Large intestine (tissue), 3 donors: ENCODE measurements around the gene SPX. TPM values are rescaled to one million over a fixed set of nuclear protein-coding genes. Genes with fewer than 3 reads are reported as not detected.

Source experiments
- DNase-seq, 2 donors: peaks; one replicate each; pipeline versions ENCODE4 v3.0.0 to v3.0.0-alpha.2; 2013
- H3K27ac ChIP-seq: one replicate; pipeline ENCODE4 v1.5.1; 2013; ENCODE audit warnings: low read length
- H3K27me3 ChIP-seq: 2 replicates; pipeline ENCODE4 v1.6.1; 2013; ENCODE audit warnings: low read length; ENCODE audit not compliant: control insufficient read depth, insufficient read depth
- H3K36me3 ChIP-seq: 2 replicates; pipeline ENCODE4 v1.6.1; 2013; ENCODE audit warnings: low read length; ENCODE audit not compliant: control insufficient read depth, insufficient read depth
- H3K4me1 ChIP-seq: one replicate; pipeline ENCODE4 v1.6.1; 2013; ENCODE audit warnings: low read length; ENCODE audit not compliant: control insufficient read depth, insufficient read depth
- H3K4me3 ChIP-seq: one replicate; pipeline ENCODE4 v1.5.1; 2013; ENCODE audit warnings: low read length
- H3K9me3 ChIP-seq: one replicate; pipeline ENCODE4 v1.6.1; 2013; ENCODE audit warnings: mild to moderate bottlenecking, low read depth, low read length, moderate library complexity; ENCODE audit not compliant: control insufficient read depth
- WGBS: methylation state at CpG from one replicate; pipeline ENCODE4 v1.1.5; 2013; ENCODE audit warnings: low lambda C conversion rate; ENCODE audit not compliant: insufficient coverage; 5-methylcytosine and 5-hydroxymethylcytosine counted together
- polyA plus RNA-seq: library from polyadenylated mRNA; unstranded; fragments of 120-200 nt; gene quantifications from one replicate; pipeline ENCODE4 v1.2.1, GENCODE V29; 2013

Gene SPX
- polyA plus RNA-seq, 1 donor = 3.5 TPM

DNA sequence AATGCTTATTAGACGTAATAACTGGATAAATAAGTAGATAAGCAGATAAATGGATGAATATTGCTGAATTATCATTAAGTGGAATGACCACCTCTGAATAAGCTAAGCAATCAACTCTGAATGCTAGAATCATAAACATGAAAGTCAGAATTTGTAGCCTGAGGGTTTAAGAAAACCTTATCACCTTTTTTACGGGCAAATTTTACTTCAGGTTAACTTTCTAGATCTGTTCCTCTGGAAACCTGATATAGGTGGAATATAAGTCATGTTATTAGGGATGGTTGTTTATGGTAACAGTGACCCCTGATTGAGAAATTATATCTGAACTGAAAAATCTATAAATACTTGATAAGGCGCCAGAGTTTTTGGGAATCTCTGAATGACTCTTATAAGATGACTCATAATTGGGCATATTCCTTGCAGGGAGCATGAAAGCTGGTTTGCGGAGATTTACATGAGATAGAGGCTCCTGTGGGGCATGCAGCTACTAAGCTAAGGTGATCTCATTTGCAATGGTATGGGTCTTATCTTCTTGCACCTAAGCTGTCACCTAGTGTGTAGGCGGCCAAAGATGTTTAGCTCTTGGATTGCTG lies 12.1 kb downstream of the SPX start:
- Histone ChIP-seq H3K27me3 (peaks cover 3% of the 10 kb centered on the region), H3K9me3 (no peaks in the 10 kb centered on the region), H3K4me3 (no peak overlapping the region), H3K27ac (no peak overlapping the region), H3K36me3 (no peaks in the 10 kb centered on the region), H3K4me1 (peaks cover 2% of the 10 kb centered on the region)
- WGBS = no CpG with 5 or more reads among the region's 5 CpGs
- DNase-seq = no peak

GRCh38 chr12:21539797-21540196 lies 13.7 kb downstream of the SPX start:
- peaks cover 3% of the 10 kb centered on the region for H3K27me3 ChIP-seq
- DNase-seq = no peak
- H3K9me3 ChIP-seq = no peaks in the 10 kb centered on the region
- no peak overlapping the region for H3K4me3 ChIP-seq
- H3K36me3 ChIP-seq = no peaks in the 10 kb centered on the region
- H3K27ac ChIP-seq = no peak overlapping the region
- peaks cover 2% of the 10 kb centered on the region for H3K4me1 ChIP-seq

GRCh38 chr12:21541773-21542172 lies 15.7 kb downstream of the SPX start:
- Histone ChIP-seq H3K27me3 (no peaks in the 10 kb centered on the region), H3K27ac (no peak overlapping the region), H3K9me3 (no peaks in the 10 kb centered on the region), H3K4me1 (peaks cover 2% of the 10 kb centered on the region), H3K36me3 (no peaks in the 10 kb centered on the region), H3K4me3 (no peak overlapping the region)
- 100% methylated on average over 2 of the region's 6 CpGs for WGBS
- DNase-seq = no peak

DNA sequence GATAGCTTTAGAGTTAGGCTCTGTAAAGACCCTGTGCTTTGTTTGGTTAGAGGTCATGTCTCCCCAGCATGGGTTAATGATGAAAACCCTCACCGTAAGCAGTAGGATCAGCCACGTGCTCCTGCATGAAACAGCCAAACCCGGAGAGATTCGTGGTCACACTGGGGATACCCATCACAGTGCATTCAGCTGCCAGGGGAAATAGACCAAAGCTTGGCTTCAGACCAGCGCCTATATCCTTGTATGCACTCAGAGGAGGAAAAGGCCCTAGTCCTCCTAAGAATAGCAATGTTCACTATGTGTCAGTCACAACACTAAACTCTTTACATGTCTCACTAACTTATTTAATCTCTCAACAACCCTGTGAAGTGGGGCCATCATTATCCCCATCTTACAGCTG lies 16.3 kb downstream of the SPX start:
- Histone ChIP-seq H3K4me3 (no peak overlapping the region), H3K9me3 (no peaks in the 10 kb centered on the region), H3K4me1 (peaks cover 2% of the 10 kb centered on the region), H3K27ac (no peak overlapping the region), H3K27me3 (no peaks in the 10 kb centered on the region), H3K36me3 (no peaks in the 10 kb centered on the region)
- no peak for DNase-seq
- no CpG with 5 or more reads among the region's 5 CpGs for WGBS

- H3K4me3 ChIP-seq = no peak overlapping the region
- no peaks in the 10 kb centered on the region for H3K27me3 ChIP-seq
- peaks cover 2% of the 10 kb centered on the region for H3K4me1 ChIP-seq
- no peak for DNase-seq
- H3K27ac ChIP-seq = no peak overlapping the region
- no peaks in the 10 kb centered on the region for H3K9me3 ChIP-seq
- H3K36me3 ChIP-seq = no peaks in the 10 kb centered on the region
Measured at GRCh38 chr12:21543151-21543550, 17.1 kb downstream of the SPX start.

- DNase-seq = no peak
- H3K27ac ChIP-seq = no peak overlapping the region
- H3K4me1 ChIP-seq = peaks cover 2% of the 10 kb centered on the region
- H3K36me3 ChIP-seq = no peaks in the 10 kb centered on the region
- H3K9me3 ChIP-seq = no peaks in the 10 kb centered on the region
- no peaks in the 10 kb centered on the region for H3K27me3 ChIP-seq
- no peak overlapping the region for H3K4me3 ChIP-seq
- WGBS = 75% methylated on average over 2 of the region's 2 CpGs
Measured at GRCh38 chr12:21545557-21545956, 19.5 kb downstream of the SPX start.

DNA sequence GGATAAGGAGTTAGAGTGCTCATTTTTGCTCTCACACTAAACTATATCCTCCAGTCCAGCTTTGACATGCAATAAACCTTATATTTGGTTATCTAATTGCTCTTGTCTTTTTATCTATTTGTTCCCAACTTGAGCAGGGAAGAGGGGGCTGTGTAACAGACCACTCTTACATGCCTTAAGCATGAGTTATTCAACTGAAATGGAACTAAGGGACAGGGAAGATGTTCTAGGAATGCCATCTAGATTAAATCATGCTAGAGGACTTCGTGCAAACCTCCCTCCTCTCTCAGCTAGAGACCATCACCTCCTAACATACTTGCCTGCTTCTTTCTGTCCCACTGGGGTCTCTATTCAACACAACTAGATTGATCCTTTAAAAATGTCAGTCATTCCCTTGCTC lies 20.6 kb downstream of the SPX start:
- no peaks in the 10 kb centered on the region for H3K9me3 ChIP-seq
- no CpG with 5 or more reads among the region's 1 CpG for WGBS
- H3K27me3 ChIP-seq = no peaks in the 10 kb centered on the region
- H3K4me1 ChIP-seq = no peaks in the 10 kb centered on the region
- no peak for DNase-seq
- no peak overlapping the region for H3K27ac ChIP-seq
- no peaks in the 10 kb centered on the region for H3K36me3 ChIP-seq
- no peak overlapping the region for H3K4me3 ChIP-seq

- no CpG with 5 or more reads among the region's 1 CpG for WGBS
- no peak overlapping the region for H3K4me3 ChIP-seq
- H3K27ac ChIP-seq = no peak overlapping the region
- DNase-seq = no peak
- H3K36me3 ChIP-seq = no peaks in the 10 kb centered on the region
- no peaks in the 10 kb centered on the region for H3K27me3 ChIP-seq
- H3K9me3 ChIP-seq = no peaks in the 10 kb centered on the region
- H3K4me1 ChIP-seq = no peaks in the 10 kb centered on the region
Measured at GRCh38 chr12:21547437-21547836, 21.3 kb downstream of the SPX start.

- Histone ChIP-seq H3K4me1 (no peaks in the 10 kb centered on the region), H3K9me3 (no peaks in the 10 kb centered on the region), H3K27ac (no peak overlapping the region), H3K36me3 (no peaks in the 10 kb centered on the region), H3K4me3 (no peak overlapping the region), H3K27me3 (no peaks in the 10 kb centered on the region)
- no CpG with 5 or more reads among the region's 4 CpGs for WGBS
- DNase-seq = no peak
Measured at GRCh38 chr12:21551841-21552465, 25.9 kb downstream of the SPX start.

DNA sequence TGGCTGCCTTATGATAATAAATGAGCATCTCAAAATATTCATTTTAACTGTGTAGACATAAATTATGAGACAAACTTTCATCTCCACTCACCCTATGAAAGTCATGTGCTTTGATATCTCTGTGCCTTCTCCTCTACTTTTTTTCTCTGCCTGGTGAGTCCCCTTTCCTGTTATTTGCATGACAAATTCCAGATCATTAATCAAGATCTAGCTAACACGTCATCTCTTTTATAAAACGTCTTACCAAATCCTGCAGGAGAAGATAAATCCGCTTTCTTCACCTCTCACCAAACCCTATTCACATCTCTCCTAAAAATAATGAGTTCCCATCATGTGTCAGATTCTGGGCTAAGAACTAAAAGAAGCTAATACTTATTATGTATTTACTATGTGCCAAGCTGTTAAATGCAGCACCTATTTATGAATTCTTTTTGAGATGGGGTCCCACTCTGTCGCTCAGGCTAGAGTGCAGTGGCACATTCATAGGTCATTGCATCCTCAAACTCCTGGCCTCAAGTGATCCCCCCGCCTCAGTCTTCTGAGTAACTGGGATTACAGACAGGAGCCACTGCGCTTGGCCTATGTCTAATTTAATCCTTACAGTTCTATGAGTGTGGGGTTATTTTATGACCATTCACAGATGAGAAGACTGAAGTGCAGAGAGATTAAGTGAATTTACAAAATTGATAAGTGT lies 26.7 kb downstream of the SPX start:
- H3K27me3 ChIP-seq = no peaks in the 10 kb centered on the region
- H3K4me3 ChIP-seq = no peak overlapping the region
- no peaks in the 10 kb centered on the region for H3K9me3 ChIP-seq
- H3K27ac ChIP-seq = no peak overlapping the region
- no peaks in the 10 kb centered on the region for H3K36me3 ChIP-seq
- no peaks in the 10 kb centered on the region for H3K4me1 ChIP-seq
- whole genome bisulfite sequencing = no CpG with 5 or more reads among the region's 6 CpGs
- DNase-seq = no peak

DNA sequence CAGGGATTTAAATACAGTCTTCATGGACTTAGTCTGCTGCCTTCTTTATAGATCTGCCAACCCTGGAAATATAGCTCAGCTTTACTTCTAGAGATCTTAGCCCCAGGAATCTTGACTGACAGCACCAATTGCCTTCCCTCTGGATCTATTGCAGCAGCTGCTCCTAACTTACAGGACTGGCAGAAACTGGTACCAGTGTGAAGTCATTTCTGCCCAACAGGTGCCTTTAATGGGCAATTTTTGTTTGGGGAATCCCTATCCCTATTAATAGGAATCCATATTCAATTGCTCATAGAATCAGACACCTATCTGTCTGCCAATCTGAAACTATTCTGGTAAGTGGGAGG lies 27.2 kb downstream of the SPX start:
- no peak for DNase-seq
- no peaks in the 10 kb centered on the region for H3K27me3 ChIP-seq

More for the DNA sequence above, 27.2 kb downstream of the SPX start:
- Histone ChIP-seq H3K36me3 (no peaks in the 10 kb centered on the region), H3K9me3 (no peaks in the 10 kb centered on the region), H3K4me1 (no peaks in the 10 kb centered on the region), H3K4me3 (no peak overlapping the region), H3K27ac (no peak overlapping the region)
